Astrocyte (in vitro differentiated cells and primary cell): ENCODE results near the gene RICTOR. TPM values are rescaled to one million over a fixed set of nuclear protein-coding genes. Genes with fewer than 3 reads are reported as not detected.

Experiments
- DNase-seq: peaks from one replicate; pipeline ENCODE4 v3.0.0-alpha.2; 2010; ENCODE audit warnings: low read depth
- FAIRE-seq: peaks from 2 replicates; lab custom pipeline; 2011; peaks lifted over from hg19 to GRCh38; lab: Jason Lieb, UNC
- H2AFZ ChIP-seq: 2 replicates; pipeline ENCODE4 v1.6.0; 2012; ENCODE audit warnings: low read depth, low read length, inconsistent platforms
- H3K27ac ChIP-seq: 2 replicates; pipeline ENCODE4 v1.5.1; 2011; ENCODE audit warnings: low read depth, low read length, inconsistent platforms
- H3K27me3 ChIP-seq: 2 replicates; pipeline ENCODE4 v1.6.0; 2011; ENCODE audit warnings: low read length, inconsistent platforms; ENCODE audit not compliant: insufficient read depth
- H3K36me3 ChIP-seq: 2 replicates; pipeline ENCODE4 v1.5.1; 2011; ENCODE audit warnings: low read length, inconsistent platforms; ENCODE audit not compliant: insufficient read depth
- H3K4me1 ChIP-seq: 2 replicates; pipeline ENCODE4 v1.5.1; 2011; ENCODE audit warnings: low read length, inconsistent platforms; ENCODE audit not compliant: insufficient read depth
- H3K4me2 ChIP-seq: 2 replicates; pipeline ENCODE4 v1.6.0; 2012; ENCODE audit warnings: low read length, inconsistent platforms
- H3K4me3 ChIP-seq: 2 replicates; pipeline ENCODE4 v1.5.1; 2011; ENCODE audit warnings: low read depth, mild to moderate bottlenecking, low read length, inconsistent platforms; ENCODE audit not compliant: insufficient read depth
- H3K79me2 ChIP-seq: 2 replicates; pipeline ENCODE4 v1.6.0; 2012; ENCODE audit warnings: mild to moderate bottlenecking, low read length, inconsistent platforms; ENCODE audit not compliant: insufficient read depth
- H3K9ac ChIP-seq: 2 replicates; pipeline ENCODE4 v1.6.0; 2012; ENCODE audit warnings: mild to moderate bottlenecking, low read length, inconsistent platforms
- H3K9me3 ChIP-seq: 2 replicates; pipeline ENCODE4 v1.5.1; 2012; ENCODE audit warnings: low read depth, mild to moderate bottlenecking, low read length, inconsistent platforms; ENCODE audit not compliant: insufficient read depth
- H4K20me1 ChIP-seq: 2 replicates; pipeline ENCODE4 v1.6.0; 2012; ENCODE audit warnings: low read length, inconsistent platforms; ENCODE audit not compliant: insufficient read depth
- H3K27ac Mint-ChIP-seq: one replicate; pipeline ENCODE4 v1.8.0; 2021; ENCODE audit warnings: mild to moderate bottlenecking, mixed read lengths; ENCODE audit not compliant: unreplicated experiment
- H3K27me3 Mint-ChIP-seq: one replicate; pipeline ENCODE4 v1.8.0; 2021; ENCODE audit warnings: low read depth, mixed read lengths; ENCODE audit not compliant: unreplicated experiment
- H3K36me3 Mint-ChIP-seq: one replicate; pipeline ENCODE4 v1.8.0; 2021; ENCODE audit warnings: low read depth, mixed read lengths; ENCODE audit not compliant: unreplicated experiment
- H3K4me1 Mint-ChIP-seq: one replicate; pipeline ENCODE4 v1.8.0; 2021; ENCODE audit warnings: low read depth, mixed read lengths; ENCODE audit not compliant: unreplicated experiment
- H3K4me3 Mint-ChIP-seq: one replicate; pipeline ENCODE4 v1.8.0; 2021; ENCODE audit warnings: mild to moderate bottlenecking, moderate library complexity, mixed read lengths; ENCODE audit not compliant: unreplicated experiment
- H3K9me3 Mint-ChIP-seq: one replicate; pipeline ENCODE4 v1.8.0; 2021; ENCODE audit warnings: mild to moderate bottlenecking, mixed read lengths; ENCODE audit not compliant: unreplicated experiment
- EZH2 ChIP-seq: IDR thresholded peaks from 2 replicates; pipeline ENCODE4 v1.6.1; 2012; ENCODE audit warnings: mild to moderate bottlenecking, low read length, inconsistent platforms; ENCODE audit not compliant: insufficient read depth
- total RNA-seq: library from RNA; stranded (reverse); gene quantifications from 2 replicates; pipeline ENCODE4 v1.2.1, GENCODE V29; 2021
- TF ChIP-seq, protein P1 (sequence below): IDR thresholded peaks from 2 replicates; pipeline ENCODE4 v1.5.1; 2011; ENCODE audit warnings: low read depth, mild to moderate bottlenecking, inconsistent platforms, low read length, moderate library complexity; ENCODE audit not compliant: insufficient read depth

Gene RICTOR
- total RNA-seq, 1 donor from 2014 or later = 43.2 TPM

DNA sequence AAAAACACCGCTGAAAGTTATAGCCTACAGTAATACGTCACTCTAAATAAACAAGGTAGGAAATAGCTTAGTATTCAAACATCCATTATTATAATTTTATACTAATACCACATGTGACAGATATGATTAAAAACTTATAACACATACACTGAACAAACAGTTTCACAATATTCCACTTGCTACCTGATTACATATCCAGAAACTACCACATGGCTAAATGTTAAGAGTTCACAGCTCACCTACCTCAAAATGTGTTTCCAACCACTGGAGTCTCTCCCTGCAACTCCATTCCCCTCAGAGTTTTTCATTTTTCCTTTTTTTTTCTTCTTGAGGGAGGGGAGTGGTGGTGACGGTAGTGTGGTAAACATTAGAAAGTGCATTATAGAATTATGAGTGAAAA lies 12.1 kb downstream of the RICTOR start:
- Histone ChIP-seq H2AFZ (no peak overlapping the region), H4K20me1 (peaks cover 43% of the 10 kb centered on the region), H3K27me3 (no peaks in the 10 kb centered on the region), H3K36me3 (peaks cover 5% of the 10 kb centered on the region), H3K4me3 (no peak overlapping the region), H3K9ac (no peak overlapping the region), H3K79me2 (peaks cover 97% of the 10 kb centered on the region), H3K4me2 (no peak overlapping the region), H3K4me1 (no peaks in the 10 kb centered on the region), H3K27ac (no peak overlapping the region), H3K9me3 (no peaks in the 10 kb centered on the region)
- DNase-seq (no peak), FAIRE-seq (no peak)
- Mint-ChIP-seq H3K36me3 (peaks cover 17% of the 10 kb centered on the region), H3K27me3 (no peaks in the 10 kb centered on the region), H3K27ac (no peak overlapping the region), H3K4me1 (peaks cover 15% of the 10 kb centered on the region), H3K9me3 (peaks cover 5% of the 10 kb centered on the region), H3K4me3 (no peak overlapping the region)
- TF ChIP-seq, protein P1, sequence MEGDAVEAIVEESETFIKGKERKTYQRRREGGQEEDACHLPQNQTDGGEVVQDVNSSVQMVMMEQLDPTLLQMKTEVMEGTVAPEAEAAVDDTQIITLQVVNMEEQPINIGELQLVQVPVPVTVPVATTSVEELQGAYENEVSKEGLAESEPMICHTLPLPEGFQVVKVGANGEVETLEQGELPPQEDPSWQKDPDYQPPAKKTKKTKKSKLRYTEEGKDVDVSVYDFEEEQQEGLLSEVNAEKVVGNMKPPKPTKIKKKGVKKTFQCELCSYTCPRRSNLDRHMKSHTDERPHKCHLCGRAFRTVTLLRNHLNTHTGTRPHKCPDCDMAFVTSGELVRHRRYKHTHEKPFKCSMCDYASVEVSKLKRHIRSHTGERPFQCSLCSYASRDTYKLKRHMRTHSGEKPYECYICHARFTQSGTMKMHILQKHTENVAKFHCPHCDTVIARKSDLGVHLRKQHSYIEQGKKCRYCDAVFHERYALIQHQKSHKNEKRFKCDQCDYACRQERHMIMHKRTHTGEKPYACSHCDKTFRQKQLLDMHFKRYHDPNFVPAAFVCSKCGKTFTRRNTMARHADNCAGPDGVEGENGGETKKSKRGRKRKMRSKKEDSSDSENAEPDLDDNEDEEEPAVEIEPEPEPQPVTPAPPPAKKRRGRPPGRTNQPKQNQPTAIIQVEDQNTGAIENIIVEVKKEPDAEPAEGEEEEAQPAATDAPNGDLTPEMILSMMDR = no peak
- no peak for TF ChIP-seq EZH2

DNA sequence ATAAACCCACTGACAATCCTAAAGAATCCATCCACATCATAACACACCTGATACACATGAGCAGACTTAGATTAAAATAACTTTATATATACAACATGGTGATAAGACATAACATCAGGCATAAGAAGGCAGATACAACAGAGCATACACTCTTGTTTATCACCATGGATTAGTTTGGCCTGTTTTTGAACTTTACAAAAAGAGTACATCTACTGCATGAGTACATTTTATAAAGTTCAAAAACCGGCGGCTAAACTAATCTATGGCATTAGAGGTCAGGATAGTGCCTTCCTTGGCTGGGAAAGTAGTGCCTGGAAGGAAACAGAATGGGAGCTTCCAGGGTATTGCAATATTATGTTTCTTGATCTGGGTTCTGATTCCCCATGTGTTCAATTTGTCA lies 15.1 kb downstream of the RICTOR start:
- Histone ChIP-seq H3K4me1 (no peaks in the 10 kb centered on the region), H3K27me3 (no peaks in the 10 kb centered on the region), H3K9ac (no peak overlapping the region), H3K79me2 (peaks cover 97% of the 10 kb centered on the region), H3K27ac (no peak overlapping the region), H3K9me3 (no peaks in the 10 kb centered on the region), H3K4me2 (no peak overlapping the region), H3K4me3 (no peak overlapping the region), H4K20me1 (peaks cover 32% of the 10 kb centered on the region), H3K36me3 (no peaks in the 10 kb centered on the region), H2AFZ (no peak overlapping the region)
- Mint-ChIP-seq H3K27ac (no peak overlapping the region), H3K27me3 (no peaks in the 10 kb centered on the region), H3K36me3 (no peaks in the 10 kb centered on the region), H3K4me3 (no peak overlapping the region), H3K4me1 (peaks cover 15% of the 10 kb centered on the region), H3K9me3 (no peaks in the 10 kb centered on the region)
- FAIRE-seq = no peak
- no peak for TF ChIP-seq EZH2
- TF ChIP-seq, protein P1 = no peak
- DNase-seq = no peak

DNA sequence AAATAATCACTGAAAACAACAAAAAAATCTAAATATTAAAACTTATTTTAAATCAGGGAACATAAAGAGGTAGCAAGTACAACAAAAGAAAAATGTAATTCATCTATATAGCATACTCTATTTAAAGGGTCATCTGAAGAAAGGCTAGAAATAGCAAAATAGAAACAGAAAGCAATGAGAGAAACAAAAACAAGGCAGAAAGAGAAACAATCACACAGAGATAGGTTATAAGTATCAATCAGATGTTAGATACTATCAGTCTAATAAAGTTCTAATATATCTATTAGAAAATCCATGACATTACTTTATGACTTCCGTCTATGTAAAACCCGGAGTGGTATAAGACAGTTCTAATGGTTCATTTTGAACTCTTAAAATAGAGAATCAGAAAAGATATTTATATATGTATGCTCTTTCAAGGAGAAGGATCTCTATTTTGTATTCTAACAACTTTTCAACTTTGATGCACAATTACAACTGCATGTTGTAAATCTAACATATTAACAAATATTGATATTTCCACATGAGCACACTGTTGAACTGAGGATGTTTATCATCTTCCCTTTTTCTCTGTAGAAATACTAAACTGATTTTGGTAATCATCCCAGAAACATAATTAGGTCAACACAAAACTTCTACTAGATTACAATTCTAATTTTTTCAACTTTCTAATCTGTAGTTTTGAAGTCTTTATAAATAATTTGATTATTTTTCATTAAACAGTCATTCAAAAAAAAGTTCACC lies 15.8 kb downstream of the RICTOR start:
- no peak overlapping the region for H3K27ac ChIP-seq
- H3K9ac ChIP-seq = no peak overlapping the region
- H3K4me1 ChIP-seq = no peaks in the 10 kb centered on the region
- H3K4me2 ChIP-seq = peak overlapping the region; percentile 1
- peaks cover 93% of the 10 kb centered on the region for H3K79me2 ChIP-seq
- TF ChIP-seq EZH2 = no peak
- TF ChIP-seq, protein P1 = no peak
- no peaks in the 10 kb centered on the region for H3K9me3 ChIP-seq
- H3K4me3 ChIP-seq = no peak overlapping the region
- no peaks in the 10 kb centered on the region for H3K36me3 ChIP-seq
- Mint-ChIP-seq H3K27me3 (no peaks in the 10 kb centered on the region), H3K36me3 (no peaks in the 10 kb centered on the region), H3K4me1 (peaks cover 12% of the 10 kb centered on the region), H3K4me3 (no peak overlapping the region), H3K27ac (no peak overlapping the region), H3K9me3 (no peaks in the 10 kb centered on the region)
- FAIRE-seq (no peak), DNase-seq (no peak)
- H2AFZ ChIP-seq = no peak overlapping the region
- H3K27me3 ChIP-seq = no peaks in the 10 kb centered on the region
- H4K20me1 ChIP-seq = peaks cover 31% of the 10 kb centered on the region
